Stimulated activated CD4-positive, alpha-beta T cell treated with anti-CD3 and anti-CD28 coated beads, Interleukin-1b, Interleukin-23, amount 100 ng/mL, for 1 hour (primary cell): ENCODE results near the gene LMBRD2.
"Not testable (repeated sequence)": the region's sequence is repeated elsewhere in the genome, so short reads cannot be mapped to it uniquely, and the experiment has no call there.

Experiments
- DNase-seq, 2 donors: peaks; one replicate each; pipeline ENCODE4 v3.0.0-alpha.2; 2020; ENCODE audit warnings: low read depth in 2 of 2

The LMBRD2 gene

DNA sequence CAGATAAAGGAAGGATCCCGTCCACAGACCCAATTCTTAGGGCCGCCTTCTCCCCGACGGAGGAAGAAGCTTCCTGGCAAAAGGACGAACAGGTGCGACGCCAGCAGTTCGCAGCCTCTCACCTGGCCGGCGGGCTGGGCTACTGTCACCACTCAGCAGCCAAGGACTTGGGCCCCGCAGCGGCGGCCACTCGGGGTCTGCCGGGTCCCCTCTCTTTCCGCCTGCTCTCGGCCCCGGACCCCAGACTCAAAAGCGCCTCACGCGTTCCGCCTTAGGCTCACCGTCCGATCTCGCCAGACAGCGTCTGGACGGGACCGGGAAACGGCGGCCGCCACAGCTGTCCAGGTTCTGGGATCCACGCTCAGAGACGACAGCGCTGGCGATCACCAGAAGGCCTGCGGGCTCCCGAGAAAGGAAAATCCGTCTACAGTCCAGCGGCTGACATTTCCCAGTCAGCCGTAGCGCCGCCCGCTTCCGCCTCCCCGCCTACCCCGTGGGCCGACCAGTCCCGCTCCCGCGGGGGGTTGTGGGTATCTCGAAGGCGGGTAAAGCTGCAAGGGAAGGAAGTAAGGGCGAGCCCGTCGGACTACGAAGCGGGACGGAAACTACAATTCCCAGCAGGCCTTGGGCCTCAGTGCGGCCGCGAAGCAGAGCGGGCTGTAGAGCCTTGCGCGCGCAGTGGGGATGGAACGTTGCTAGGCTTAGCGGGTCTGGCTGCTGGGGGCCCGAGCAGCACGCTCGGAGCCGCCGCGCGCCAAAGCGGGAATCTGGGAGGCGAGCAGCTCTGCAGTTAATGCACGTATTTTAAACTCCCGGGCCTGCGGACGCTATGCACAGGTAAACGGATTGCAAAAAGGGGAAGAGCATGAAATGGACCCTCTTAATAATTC lies at the start of gene LMBRD2, which contains the start of gene SKP2:
Gene LMBRD2 (minus strand): TSS at position 454 of the 890 bp plus-strand sequence. CDS start 8,538 bp downstream, outside the sequence.
Gene SKP2 (plus strand): TSS at position 678 of the 890 bp plus-strand sequence. CDS start 152 bp downstream, at position 830.
- DNase-seq: peak; percentile 86 to 91

DNA sequence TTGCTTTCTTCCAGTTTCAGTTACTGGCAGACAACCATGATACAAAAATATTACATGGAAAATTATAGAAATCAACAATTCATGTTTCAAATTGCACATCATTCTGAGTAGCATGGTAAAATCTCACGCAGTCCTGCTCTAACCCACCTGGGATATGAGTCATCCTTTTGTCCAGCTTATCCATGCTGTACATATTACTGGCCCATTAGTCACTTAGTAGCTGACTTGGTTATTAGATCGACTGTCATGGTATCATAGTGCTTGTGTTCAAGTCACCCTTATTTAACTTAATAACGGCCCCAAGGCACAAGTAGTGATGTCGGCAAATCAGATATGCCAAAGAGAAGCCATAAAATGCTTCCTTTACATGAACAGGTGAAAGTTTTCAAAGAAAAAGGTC lies 48.8 kb upstream of the LMBRD2 start:
- no peak for DNase-seq

DNA sequence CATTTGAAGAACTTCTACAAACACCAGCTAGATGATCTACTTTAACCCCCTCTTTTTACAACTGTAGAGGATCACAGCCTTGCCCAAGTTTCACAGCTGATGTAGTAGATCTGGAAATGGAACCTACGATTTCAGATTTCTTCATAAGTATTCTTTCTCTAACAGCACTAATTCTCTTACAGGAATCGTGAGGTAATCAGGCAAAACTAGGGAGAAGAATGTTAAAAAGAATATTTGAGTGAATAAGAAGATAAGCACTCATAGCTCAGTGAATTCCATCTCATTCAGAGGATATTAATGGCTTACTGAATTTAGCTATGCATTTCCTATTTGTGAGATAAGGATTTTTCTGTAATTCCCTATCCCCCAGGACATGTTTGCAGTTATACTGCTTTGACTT lies 47.9 kb upstream of the LMBRD2 start:
- DNase-seq: no peak

DNA sequence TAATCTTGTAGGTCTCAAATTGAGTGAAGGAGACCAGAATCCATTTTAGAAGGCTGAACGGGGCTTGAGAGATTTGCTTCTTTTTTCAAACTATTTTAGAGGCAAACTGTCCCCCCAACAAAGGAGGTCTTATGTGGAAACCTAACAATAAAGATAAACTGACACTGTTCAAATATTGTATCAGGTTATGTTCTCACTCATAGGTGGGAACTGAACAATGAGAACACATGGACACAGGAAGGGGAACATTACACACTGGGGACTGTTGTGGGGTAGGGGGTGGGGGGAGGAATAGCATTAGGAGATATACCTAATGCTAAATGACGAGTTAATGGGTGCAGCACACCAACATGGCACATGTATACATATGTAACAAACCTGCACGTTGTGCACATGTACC lies 47.1 kb upstream of the LMBRD2 start:
- not testable (repeated sequence) for DNase-seq

DNA sequence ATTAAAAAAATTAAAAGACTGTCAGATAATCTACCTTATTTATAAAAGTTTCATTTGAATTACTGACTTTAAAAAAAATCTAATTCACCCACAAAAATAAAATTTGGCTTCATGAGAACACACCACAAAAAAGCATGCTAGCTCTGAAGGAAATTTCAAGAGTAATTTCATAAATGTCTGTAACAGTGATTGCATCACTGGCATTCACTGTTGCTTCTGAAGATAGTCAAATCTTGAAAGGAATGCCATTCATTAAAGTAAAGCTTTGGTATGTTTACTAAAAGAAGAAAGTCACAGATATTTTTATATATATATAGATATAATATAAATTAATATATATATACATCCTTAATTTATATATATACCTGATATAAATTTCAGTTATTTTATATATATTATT lies 46.6 kb upstream of the LMBRD2 start:
- no peak for DNase-seq

GRCh38 chr5:36193746-36194145 lies 42.1 kb upstream of the LMBRD2 start:
- no peak for DNase-seq

GRCh38 chr5:36184408-36184807 lies 32.7 kb upstream of the LMBRD2 start:
- DNase-seq: not testable (repeated sequence)

- DNase-seq: no peak
Measured at GRCh38 chr5:36181774-36182173, 30.1 kb upstream of the LMBRD2 start.

- no peak for DNase-seq
Measured at GRCh38 chr5:36180556-36181350, 29.1 kb upstream of the LMBRD2 start.

DNA sequence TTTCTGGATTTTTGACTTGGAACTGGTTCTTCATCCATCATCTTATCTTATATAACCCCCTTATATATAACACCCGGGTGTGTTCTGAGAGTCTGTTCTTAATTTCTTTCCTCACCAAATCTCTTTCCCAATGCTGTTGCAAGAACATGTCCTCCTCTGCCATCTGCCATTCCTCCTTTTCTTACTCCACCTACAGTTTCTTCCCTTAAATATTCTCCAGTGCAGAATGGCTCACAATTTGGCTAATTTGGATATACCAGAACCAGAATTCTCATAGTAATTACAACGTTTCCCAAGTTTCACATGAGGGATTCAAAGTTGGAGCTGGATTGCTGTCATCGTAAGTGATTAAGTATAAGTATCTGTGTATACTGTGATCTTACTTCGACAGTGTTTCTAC lies 28.3 kb upstream of the LMBRD2 start:
- DNase-seq: no peak

DNA sequence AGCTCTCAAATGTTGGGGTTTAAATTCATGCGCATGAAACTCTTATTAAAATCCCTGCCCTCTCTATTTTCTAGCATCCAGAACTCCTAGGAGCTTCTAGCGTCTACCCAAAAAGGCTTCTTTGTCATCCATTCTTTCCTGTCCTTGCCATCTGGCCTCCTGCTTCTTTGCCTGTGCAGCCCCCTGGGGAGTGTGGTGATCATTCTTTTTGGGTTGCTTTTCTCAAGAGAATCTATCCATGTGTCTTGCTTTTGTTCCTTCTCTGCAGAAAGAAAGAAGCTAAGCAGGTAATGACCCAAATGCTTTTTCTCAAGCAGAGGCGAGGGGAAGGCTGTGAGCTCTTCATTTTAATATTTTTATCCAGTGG lies 26.8 kb upstream of the LMBRD2 start:
- no peak for DNase-seq

DNA sequence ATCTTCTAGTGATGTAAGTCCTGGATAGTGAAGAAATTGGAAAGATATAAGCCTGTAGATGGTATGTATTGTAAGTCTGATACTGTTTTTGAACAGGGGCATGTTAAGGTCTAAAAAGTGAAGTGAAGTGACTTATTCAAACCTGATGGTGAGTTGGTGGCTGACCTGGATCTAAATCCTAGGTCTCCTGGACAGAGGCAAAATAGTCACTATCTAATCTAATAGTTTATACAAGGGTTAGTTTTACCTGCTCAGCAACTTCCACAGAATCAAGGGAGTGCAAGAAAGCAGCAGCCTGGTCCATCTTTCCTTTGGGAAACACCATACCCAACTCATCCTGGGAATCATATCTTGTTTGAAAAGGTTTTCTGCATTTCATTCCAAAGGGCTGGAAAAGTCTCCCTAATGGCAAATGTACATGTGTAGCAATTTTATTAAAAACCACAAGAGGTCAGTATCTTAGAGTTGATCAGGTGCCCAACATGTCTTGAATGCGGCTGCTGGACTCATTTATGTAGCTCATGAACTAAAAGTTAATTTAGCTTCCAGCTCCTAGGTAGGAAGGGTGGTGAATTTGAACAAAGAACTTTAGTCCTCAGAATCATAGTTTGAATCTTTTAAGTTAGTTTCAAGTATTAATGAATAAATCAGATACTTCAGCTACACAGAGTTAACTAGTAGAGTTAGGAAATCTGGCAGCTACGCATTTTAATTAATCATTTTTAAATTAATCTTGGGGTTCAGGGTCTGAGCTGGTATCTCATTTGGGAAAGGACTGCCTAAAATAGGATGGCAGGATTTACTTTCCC lies 26.2 kb upstream of the LMBRD2 start:
- no peak for DNase-seq

- no peak for DNase-seq
Measured at GRCh38 chr5:36177154-36177553, 25.5 kb upstream of the LMBRD2 start.

DNA sequence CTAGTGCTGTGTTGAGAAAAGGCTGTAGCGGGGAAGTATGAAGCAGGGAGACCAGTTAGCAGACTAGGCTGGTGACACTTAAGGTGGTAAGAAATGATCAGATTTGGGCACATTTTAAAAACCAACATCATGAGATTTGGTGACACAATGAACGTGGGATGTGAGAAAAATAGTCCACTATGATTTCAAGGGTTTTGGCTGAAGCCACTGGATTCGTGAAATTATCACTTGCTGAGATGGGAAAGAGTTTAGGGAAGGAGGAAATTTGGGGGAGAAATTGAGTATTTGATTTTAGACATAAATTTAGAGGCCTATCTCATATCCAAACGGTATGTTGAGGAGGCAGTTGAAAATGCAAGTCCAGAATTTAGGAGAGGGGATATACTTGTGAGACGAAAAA lies 23.4 kb upstream of the LMBRD2 start:
- no peak for DNase-seq

DNA sequence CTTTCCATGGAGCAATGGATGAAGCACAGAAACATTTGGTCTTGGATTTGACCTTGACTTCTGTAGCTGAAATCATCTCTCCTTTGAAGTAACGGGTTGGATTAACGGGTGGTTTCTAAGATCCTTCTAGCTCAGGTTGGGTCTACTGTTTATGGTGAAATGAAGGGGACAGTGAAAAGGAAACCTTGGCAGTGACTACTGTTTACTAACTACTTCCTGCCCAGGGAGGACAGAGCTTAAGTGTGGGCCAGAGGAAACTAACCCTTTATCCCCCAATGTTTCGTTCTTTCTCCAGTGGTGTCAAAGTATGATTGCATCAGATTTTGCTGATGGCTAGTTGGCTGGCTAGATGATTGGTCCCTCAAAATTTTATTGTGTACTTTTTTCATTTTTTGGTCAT lies 22.4 kb upstream of the LMBRD2 start:
- DNase-seq: no peak

DNA sequence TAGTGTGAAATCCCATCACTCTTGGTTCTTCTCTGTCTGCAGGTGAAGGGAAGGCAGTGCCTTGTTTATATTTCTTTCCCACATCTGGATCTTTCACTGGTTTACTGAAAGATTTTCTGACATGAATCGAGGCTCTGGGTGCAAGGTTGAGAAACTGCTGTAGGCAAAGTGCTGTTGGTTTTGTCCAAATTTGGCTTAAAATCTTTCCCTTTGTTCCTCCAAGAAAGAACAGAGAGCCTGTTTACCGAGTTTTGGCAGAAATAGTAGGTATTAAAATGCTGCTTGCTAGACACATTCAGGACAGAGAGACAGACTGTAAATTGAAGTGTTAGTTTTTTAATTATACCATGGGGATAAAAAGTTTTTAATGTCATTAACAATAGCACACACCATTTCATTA lies 21.7 kb upstream of the LMBRD2 start:
- no peak for DNase-seq

DNA sequence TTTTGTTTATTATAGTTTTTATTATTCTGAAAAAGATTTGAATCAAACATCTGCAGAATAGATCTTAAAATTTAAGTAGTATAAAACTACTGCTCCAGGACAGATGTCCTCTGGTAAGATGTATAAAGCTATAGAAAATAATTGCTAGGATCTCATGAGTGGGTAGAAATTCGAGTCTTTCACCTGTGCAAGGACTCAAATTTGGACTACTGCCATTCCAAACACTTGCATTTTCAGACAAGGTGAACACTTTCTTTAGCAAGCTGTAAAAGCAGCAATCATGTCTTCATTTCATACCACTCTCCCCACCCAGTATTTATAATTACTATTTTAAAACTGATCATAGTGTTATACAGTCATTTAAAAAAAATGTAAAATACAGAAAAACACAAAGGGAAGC lies 20.9 kb upstream of the LMBRD2 start:
- DNase-seq: no peak

DNA sequence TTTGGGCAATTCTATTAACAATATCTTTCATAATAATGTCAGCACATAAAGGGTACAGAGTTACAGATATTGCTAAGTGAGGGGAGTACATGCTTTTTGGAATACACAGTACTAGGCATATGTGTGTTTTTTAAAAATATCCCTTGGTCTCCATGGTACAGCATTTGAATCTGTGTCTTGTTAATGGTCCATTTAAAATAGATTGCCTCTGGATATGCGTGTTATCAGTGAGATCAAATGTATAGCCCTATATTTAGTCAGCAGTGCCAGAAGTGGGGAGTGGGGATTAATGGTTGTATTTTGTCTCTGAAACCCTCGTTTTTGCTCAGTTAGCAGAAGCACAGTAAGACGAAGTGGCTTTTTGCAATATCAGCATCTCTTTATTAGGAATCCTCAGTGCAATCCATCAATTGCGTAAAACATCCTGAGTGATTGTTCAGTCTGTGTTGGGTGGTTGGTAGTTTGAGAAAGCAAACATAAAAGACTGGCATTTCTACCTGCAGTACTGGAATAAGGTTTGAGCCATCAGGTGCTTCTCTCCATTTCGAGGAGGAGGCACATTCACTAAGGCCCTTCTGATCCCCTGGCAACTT lies 19.2 kb upstream of the LMBRD2 start:
- no peak for DNase-seq

DNA sequence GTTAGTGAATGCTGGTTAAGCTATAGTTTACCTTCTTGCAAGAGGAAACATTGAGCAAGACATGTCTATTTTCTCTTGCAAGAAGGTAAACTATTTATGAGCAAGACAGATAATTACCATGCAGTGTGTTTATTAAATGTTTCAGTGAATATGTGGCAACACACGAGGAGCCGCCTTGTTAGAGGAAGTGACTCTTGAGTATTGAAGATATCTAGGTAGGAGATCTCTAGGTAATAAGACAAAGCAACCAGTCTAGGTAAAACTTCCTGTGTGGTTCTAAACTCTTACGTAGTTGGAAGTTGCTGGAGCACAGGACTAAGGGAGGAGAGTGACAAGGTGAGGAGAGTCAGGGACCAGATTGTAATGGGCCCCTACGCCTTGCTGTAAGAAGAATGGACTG lies 17.1 kb upstream of the LMBRD2 start:
- no peak for DNase-seq

DNA sequence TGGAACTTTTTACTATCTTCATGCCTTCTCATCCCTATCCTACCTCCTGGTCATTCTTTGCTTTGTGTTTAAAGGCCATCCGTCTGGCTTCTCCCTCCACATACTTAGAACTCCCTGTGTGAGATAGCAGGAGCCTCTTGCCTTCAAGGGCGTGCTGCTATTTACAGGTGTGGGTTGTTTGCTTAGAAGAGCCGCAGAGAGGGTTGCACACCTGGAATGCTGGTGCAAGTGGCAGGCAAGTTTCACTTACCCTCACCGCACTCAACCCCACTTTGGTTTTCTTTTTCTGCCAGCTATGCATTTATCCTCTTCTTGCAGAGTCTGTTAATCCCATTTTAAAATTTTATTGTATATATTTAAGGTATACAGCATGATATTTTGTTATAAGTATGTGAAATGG lies 12.8 kb upstream of the LMBRD2 start:
- DNase-seq: no peak

- no peak for DNase-seq
Measured at GRCh38 chr5:36162810-36163486, 11.3 kb upstream of the LMBRD2 start.
